ENCODE data around the gene DLGAP1. TPM values are rescaled to one million over a fixed set of nuclear protein-coding genes. Genes with fewer than 3 reads are reported as not detected.

The DLGAP1 gene
- total and polyA plus RNA-seq, 2 experiments from 2014 or later: 0.13 to 0.22 TPM

GRCh38 chr18:3861495-3861894, 593.6 kb downstream of the DLGAP1 start:
- no peaks in the 10 kb centered on the region for H3K9me3 ChIP-seq (ENCODE audit: low read depth)
- H3K27me3 ChIP-seq (replicated peaks; ENCODE audit: insufficient read depth): no peaks in the 10 kb centered on the region
- H3K9ac ChIP-seq: no peak overlapping the region
- in situ Hi-C loops (cut with MboI): loop anchor here (10.0 to 25.0 kb wide), 2 partner anchors 157 to 574 kb away; no protein-coding TSS in a partner anchor
- H3K79me2 ChIP-seq (ENCODE audit: insufficient read depth): no peaks in the 10 kb centered on the region
- no peak overlapping the region for H3K4me3 ChIP-seq
- no peak overlapping the region for H3K27ac ChIP-seq
- no peak overlapping the region for H3K4me2 ChIP-seq (ENCODE audit: unreplicated experiment)
- no peak overlapping the region for H2AFZ ChIP-seq
- no peaks in the 10 kb centered on the region for H4K20me1 ChIP-seq (ENCODE audit: insufficient read depth)
- no peaks in the 10 kb centered on the region for H3K36me3 ChIP-seq (ENCODE audit: low read depth)
- 82 to 89% methylated on average over 1 of the region's 1 CpG for WGBS, 2 experiments (ENCODE audit: low coverage in 1 of 2, low lambda C conversion rate in 2 of 2, missing lambda C conversion rate in 2 of 2)
- no peak for DNase-seq
- TF ChIP-seq EZH2 (IDR thresholded peaks at IDR 0.05; ENCODE audit: insufficient read depth, poor library complexity, severe bottlenecking) (no peak), EZH2phosphoT487 (IDR thresholded peaks at IDR 0.05; ENCODE audit: insufficient read depth, low read depth) (no peak)
- H3K9me2 ChIP-seq (ENCODE audit: insufficient read depth): no peaks in the 10 kb centered on the region
- H3F3A ChIP-seq (ENCODE audit: insufficient read depth): no peaks in the 10 kb centered on the region
- peaks cover 11% of the 10 kb centered on the region; the same call in 1 of the 2 replicates for H3K4me1 ChIP-seq (ENCODE audit: insufficient read depth)

GRCh38 chr18:3857544-3857943, 597.6 kb downstream of the DLGAP1 start:
- in situ Hi-C loops (cut with MboI): loop anchor here (25.0 kb wide), 1 partner anchor 570 kb away; no protein-coding TSS in a partner anchor
- Histone ChIP-seq H3K4me1 (ENCODE audit: insufficient read depth) (peaks cover 11% of the 10 kb centered on the region; the same call in 1 of the 2 replicates), H2AFZ (peak overlapping the region; percentile 77)

GRCh38 chr18:3855966-3856365, 599.1 kb downstream of the DLGAP1 start:
- H3K36me3 ChIP-seq (ENCODE audit: low read depth): no peaks in the 10 kb centered on the region
- H3K4me2 ChIP-seq (ENCODE audit: unreplicated experiment): no peak overlapping the region
- no peaks in the 10 kb centered on the region for H3F3A ChIP-seq (ENCODE audit: insufficient read depth)
- H3K4me1 ChIP-seq (ENCODE audit: insufficient read depth): peaks cover 11% of the 10 kb centered on the region; the same call in 1 of the 2 replicates
- TF ChIP-seq EZH2 (IDR thresholded peaks at IDR 0.05; ENCODE audit: insufficient read depth, poor library complexity, severe bottlenecking) (no peak), EZH2phosphoT487 (IDR thresholded peaks at IDR 0.05; ENCODE audit: insufficient read depth, low read depth) (no peak)
- in situ Hi-C loops (cut with MboI): loop anchor here (25.0 kb wide), 1 partner anchor 569 kb away; no protein-coding TSS in a partner anchor
- H3K4me3 ChIP-seq: no peak overlapping the region
- WGBS, 2 experiments (ENCODE audit: low coverage in 1 of 2, low lambda C conversion rate in 2 of 2, missing lambda C conversion rate in 2 of 2): 78 to 93% methylated on average over 3 of the region's 3 CpGs
- DNase-seq: no peak
- no peak overlapping the region for H2AFZ ChIP-seq
- H3K27ac ChIP-seq: no peak overlapping the region
- H3K79me2 ChIP-seq (ENCODE audit: insufficient read depth): no peaks in the 10 kb centered on the region
- H3K27me3 ChIP-seq (replicated peaks; ENCODE audit: insufficient read depth): no peaks in the 10 kb centered on the region
- no peaks in the 10 kb centered on the region for H3K9me3 ChIP-seq (ENCODE audit: low read depth)
- H4K20me1 ChIP-seq (ENCODE audit: insufficient read depth): no peaks in the 10 kb centered on the region
- H3K9me2 ChIP-seq (ENCODE audit: insufficient read depth): no peaks in the 10 kb centered on the region
- no peak overlapping the region for H3K9ac ChIP-seq

More at GRCh38 chr18:3857544-3857943, 597.6 kb downstream of the DLGAP1 start:
- no peaks in the 10 kb centered on the region for H3K9me3 ChIP-seq (ENCODE audit: low read depth)
- H3K79me2 ChIP-seq (ENCODE audit: insufficient read depth): no peaks in the 10 kb centered on the region
- peak; percentile 77 for DNase-seq
- WGBS, 2 experiments (ENCODE audit: low coverage in 1 of 2, low lambda C conversion rate in 2 of 2, missing lambda C conversion rate in 2 of 2): 4 to 8% methylated on average over 1 of the region's 1 CpG
- H3K4me2 ChIP-seq (ENCODE audit: unreplicated experiment): peak overlapping the region; percentile 5
- H3K4me3 ChIP-seq: no peak overlapping the region
- no peaks in the 10 kb centered on the region for H3K27me3 ChIP-seq (replicated peaks; ENCODE audit: insufficient read depth)
- H3K36me3 ChIP-seq (ENCODE audit: low read depth): no peaks in the 10 kb centered on the region
- no peaks in the 10 kb centered on the region for H3F3A ChIP-seq (ENCODE audit: insufficient read depth)
- H3K27ac ChIP-seq: peak overlapping the region; percentile 48
- H3K9ac ChIP-seq: no peak overlapping the region
- no peaks in the 10 kb centered on the region for H3K9me2 ChIP-seq (ENCODE audit: insufficient read depth)
- TF ChIP-seq EZH2phosphoT487 (IDR thresholded peaks at IDR 0.05; ENCODE audit: insufficient read depth, low read depth) (no peak), EZH2 (IDR thresholded peaks at IDR 0.05; ENCODE audit: insufficient read depth, poor library complexity, severe bottlenecking) (no peak)
- no peaks in the 10 kb centered on the region for H4K20me1 ChIP-seq (ENCODE audit: insufficient read depth)

- no peak overlapping the region for H3K27ac ChIP-seq
- TF ChIP-seq EZH2phosphoT487 (IDR thresholded peaks at IDR 0.05; ENCODE audit: insufficient read depth, low read depth) (no peak), EZH2 (IDR thresholded peaks at IDR 0.05; ENCODE audit: insufficient read depth, poor library complexity, severe bottlenecking) (no peak)
- H2AFZ ChIP-seq: no peak overlapping the region
- no peak overlapping the region for H3K4me3 ChIP-seq
- WGBS, 2 experiments (ENCODE audit: low coverage in 1 of 2, low lambda C conversion rate in 2 of 2, missing lambda C conversion rate in 2 of 2): 32 to 43% methylated on average over 2 of the region's 2 CpGs
- no peaks in the 10 kb centered on the region for H3K79me2 ChIP-seq (ENCODE audit: insufficient read depth)
- H3F3A ChIP-seq (ENCODE audit: insufficient read depth): no peaks in the 10 kb centered on the region
- H3K4me2 ChIP-seq (ENCODE audit: unreplicated experiment): no peak overlapping the region
- H4K20me1 ChIP-seq (ENCODE audit: insufficient read depth): no peaks in the 10 kb centered on the region
- H3K36me3 ChIP-seq (ENCODE audit: low read depth): no peaks in the 10 kb centered on the region
- no peaks in the 10 kb centered on the region for H3K9me3 ChIP-seq (ENCODE audit: low read depth)
- no peak overlapping the region for H3K9ac ChIP-seq
- H3K4me1 ChIP-seq (ENCODE audit: insufficient read depth): 0 out of 2 replicates have a peak, but pooled peaks cover 4% of the 10 kb centered on the region
- H3K27me3 ChIP-seq (replicated peaks; ENCODE audit: insufficient read depth): no peaks in the 10 kb centered on the region
- DNase-seq: peak; percentile 14
- in situ Hi-C loops (cut with MboI): loop anchor here (25.0 kb wide), 1 partner anchor 565 kb away; no protein-coding TSS in a partner anchor
- H3K9me2 ChIP-seq (ENCODE audit: insufficient read depth): no peaks in the 10 kb centered on the region
These were observed 602.8 kb downstream of the DLGAP1 start for GRCh38 chr18:3852321-3852720.
